DOHH2 (cell line): ENCODE results near the gene ZNF341.

Source experiments
- H3F3A ChIP-seq: fragments of 200-600 bp; sonication (generic), shearing (Covaris generic); 2 replicates; pipeline ENCODE4 v1.6.0; 2016; ENCODE audit warnings: antibody characterized with exemption, mild to moderate bottlenecking; ENCODE audit not compliant: control insufficient read depth, insufficient read depth
- H3K27ac ChIP-seq: fragments of 200-600 bp; sonication (generic); 2 replicates; pipeline ENCODE4 v1.5.1; 2014; ENCODE audit warnings: low read depth, mild to moderate bottlenecking, low read length, moderate library complexity
- H3K27me3 ChIP-seq: fragments of 200-600 bp; sonication (generic); 2 replicates; pipeline ENCODE4 v1.6.1; 2014; ENCODE audit warnings: mild to moderate bottlenecking, low read length, mixed read lengths; ENCODE audit not compliant: control insufficient read depth
- H3K36me3 ChIP-seq: fragments of 200-600 bp; sonication (generic); 2 replicates; pipeline ENCODE4 v1.6.1; 2014; ENCODE audit warnings: mild to moderate bottlenecking, low read length, moderate library complexity, mixed read lengths; ENCODE audit not compliant: control insufficient read depth
- H3K4me1 ChIP-seq: fragments of 200-600 bp; sonication (generic); 2 replicates; pipeline ENCODE4 v1.6.1; 2014; ENCODE audit warnings: mild to moderate bottlenecking, low read length, mixed read lengths; ENCODE audit not compliant: control insufficient read depth
- H3K4me2 ChIP-seq: fragments of 200-600 bp; sonication (generic); 2 replicates; pipeline ENCODE4 v1.6.0; 2014; ENCODE audit warnings: mild to moderate bottlenecking, low read length, moderate library complexity
- H3K4me3 ChIP-seq: fragments of 200-600 bp; sonication (generic); 2 replicates; pipeline ENCODE4 v1.5.1; 2014; ENCODE audit warnings: mild to moderate bottlenecking, low read length, mixed read lengths
- H3K79me2 ChIP-seq: fragments of 200-600 bp; sonication (generic); 2 replicates; pipeline ENCODE4 v1.6.1; 2014; ENCODE audit warnings: mild to moderate bottlenecking, low read length, mixed read lengths; ENCODE audit not compliant: control insufficient read depth
- H3K9me2 ChIP-seq: fragments of 200-600 bp; sonication (generic); replicated peaks from 2 replicates; pipeline ENCODE4 v1.6.1; 2014; ENCODE audit warnings: mild to moderate bottlenecking, low read length, mixed read lengths; ENCODE audit not compliant: control insufficient read depth
- H3K9me3 ChIP-seq: fragments of 200-600 bp; sonication (generic); 2 replicates; pipeline ENCODE4 v1.6.1; 2014; ENCODE audit warnings: antibody characterized with exemption, low read length, mixed read lengths; ENCODE audit not compliant: control insufficient read depth, insufficient read depth
- H4K20me1 ChIP-seq: fragments of 200-600 bp; sonication (generic); 2 replicates; pipeline ENCODE4 v1.6.0; 2014; ENCODE audit warnings: low read depth, mild to moderate bottlenecking, antibody characterized with exemption, low read length, moderate library complexity; ENCODE audit not compliant: control insufficient read depth, insufficient read depth
- EZH2phosphoT487 ChIP-seq: fragments of 200-600 bp; sonication (generic); IDR thresholded peaks from 2 replicates; pipeline ENCODE4 v1.6.1; 2017; ENCODE audit warnings: borderline replicate concordance, mild to moderate bottlenecking, antibody characterized with exemption, low read length, moderate library complexity, mixed read lengths
- TF ChIP-seq, protein P1 (sequence below): fragments of 200-600 bp; sonication (generic); IDR thresholded peaks from one replicate; pipeline ENCODE4 v1.5.1; 2014; ENCODE audit warnings: antibody characterized with exemption, mild to moderate bottlenecking, low read depth, low read length; ENCODE audit not compliant: poor library complexity, severe bottlenecking

The ZNF341 gene

GRCh38 chr20:33704197-33704924 is 27.4 kb upstream of the ZNF341 start:
- Histone ChIP-seq H3K9me2 (no peaks in the 10 kb centered on the region), H3K4me3 (no peak overlapping the region), H3K4me1 (peaks cover 10% of the 10 kb centered on the region), H3K4me2 (no peak overlapping the region), H3K27ac (no peak overlapping the region), H3K36me3 (no peaks in the 10 kb centered on the region), H3F3A (no peaks in the 10 kb centered on the region), H3K79me2 (no peaks in the 10 kb centered on the region), H3K9me3 (no peaks in the 10 kb centered on the region), H3K27me3 (no peaks in the 10 kb centered on the region), H4K20me1 (no peaks in the 10 kb centered on the region)
- TF ChIP-seq, protein P1, sequence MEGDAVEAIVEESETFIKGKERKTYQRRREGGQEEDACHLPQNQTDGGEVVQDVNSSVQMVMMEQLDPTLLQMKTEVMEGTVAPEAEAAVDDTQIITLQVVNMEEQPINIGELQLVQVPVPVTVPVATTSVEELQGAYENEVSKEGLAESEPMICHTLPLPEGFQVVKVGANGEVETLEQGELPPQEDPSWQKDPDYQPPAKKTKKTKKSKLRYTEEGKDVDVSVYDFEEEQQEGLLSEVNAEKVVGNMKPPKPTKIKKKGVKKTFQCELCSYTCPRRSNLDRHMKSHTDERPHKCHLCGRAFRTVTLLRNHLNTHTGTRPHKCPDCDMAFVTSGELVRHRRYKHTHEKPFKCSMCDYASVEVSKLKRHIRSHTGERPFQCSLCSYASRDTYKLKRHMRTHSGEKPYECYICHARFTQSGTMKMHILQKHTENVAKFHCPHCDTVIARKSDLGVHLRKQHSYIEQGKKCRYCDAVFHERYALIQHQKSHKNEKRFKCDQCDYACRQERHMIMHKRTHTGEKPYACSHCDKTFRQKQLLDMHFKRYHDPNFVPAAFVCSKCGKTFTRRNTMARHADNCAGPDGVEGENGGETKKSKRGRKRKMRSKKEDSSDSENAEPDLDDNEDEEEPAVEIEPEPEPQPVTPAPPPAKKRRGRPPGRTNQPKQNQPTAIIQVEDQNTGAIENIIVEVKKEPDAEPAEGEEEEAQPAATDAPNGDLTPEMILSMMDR, result no peak
- no peak for TF ChIP-seq EZH2phosphoT487

DNA sequence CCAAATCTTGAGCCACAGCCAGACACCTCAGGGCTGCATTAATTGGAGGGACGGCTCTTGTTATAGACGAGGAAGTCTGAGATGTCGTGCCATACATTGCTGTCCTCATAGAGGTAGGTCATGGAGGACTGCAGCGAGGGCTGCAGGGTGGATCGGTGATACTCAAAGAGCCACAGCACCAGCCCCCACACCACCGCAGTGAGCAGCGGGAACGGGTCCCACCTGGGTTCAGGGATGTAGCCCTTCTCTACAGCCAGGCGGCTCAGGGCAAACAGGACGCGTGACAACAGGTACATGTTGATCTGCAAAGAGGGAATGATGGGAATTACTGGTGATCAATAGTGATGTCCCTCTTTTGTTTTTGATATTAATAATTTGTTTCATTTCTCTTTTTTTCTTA is 24.1 kb upstream of the ZNF341 start:
- Histone ChIP-seq H3K4me2 (no peak overlapping the region), H3F3A (no peaks in the 10 kb centered on the region), H3K4me3 (no peak overlapping the region), H4K20me1 (no peaks in the 10 kb centered on the region), H3K9me2 (no peaks in the 10 kb centered on the region), H3K27ac (no peak overlapping the region), H3K4me1 (peaks cover 10% of the 10 kb centered on the region), H3K36me3 (no peaks in the 10 kb centered on the region), H3K9me3 (no peaks in the 10 kb centered on the region), H3K27me3 (no peaks in the 10 kb centered on the region), H3K79me2 (no peaks in the 10 kb centered on the region)
- TF ChIP-seq, protein P1, result no peak

- H3K36me3 ChIP-seq, result no peaks in the 10 kb centered on the region
- H3K27ac ChIP-seq, result no peak overlapping the region
- no peaks in the 10 kb centered on the region for H3K9me3 ChIP-seq
- TF ChIP-seq EZH2phosphoT487, result no peak
- TF ChIP-seq, protein P1, result no peak
- peaks cover 10% of the 10 kb centered on the region for H3K4me1 ChIP-seq
- H3K4me3 ChIP-seq, result no peak overlapping the region
- H3K79me2 ChIP-seq, result no peaks in the 10 kb centered on the region
- H4K20me1 ChIP-seq, result no peaks in the 10 kb centered on the region
- H3K9me2 ChIP-seq, result no peaks in the 10 kb centered on the region
- H3K27me3 ChIP-seq, result no peaks in the 10 kb centered on the region
- H3K4me2 ChIP-seq, result no peak overlapping the region
- H3F3A ChIP-seq, result no peaks in the 10 kb centered on the region
Measured at GRCh38 chr20:33709398-33709797, 22.4 kb upstream of the ZNF341 start.
